Heart left ventricle (tissue), 13 donors: ENCODE data around the gene RPRD1A.

Experiments used
- CTCF ChIP-seq, 12 donors: fragments of 200-600 bp; sonication (generic) in 4 of 12; IDR thresholded peaks; one replicate each; pipeline versions ENCODE4 v1.5.0 to v1.8.0; 2018 to 2022; ENCODE audit warnings: antibody characterized with exemption in 12 of 12, mild to moderate bottlenecking in 5 of 12
- POLR2A ChIP-seq, 2 donors: fragments of 450-650 bp; IDR thresholded peaks; one replicate each; pipeline ENCODE4 v1.6.1; 2017; ENCODE audit warnings: antibody characterized with exemption in 2 of 2, mild to moderate bottlenecking in 2 of 2, moderate library complexity in 2 of 2
- donor health status: ischemic (EF 13 %, LVEDD 7.1; RV severe dilation, severe dysfunction).
- donor health status: DM: no; HTN: yes; CAD: no.
- donor health status: DM: no; HTN: no; CAD: no.
- donor health status: ischemic (EF 25% LVEDD 6.9; RV normal size, moderate dysfunction).
- donor health status: ischemic (EF 25% LVEDD 5.7; RV mildly dilated, moderate dysfunction).
- donor health status: ischemic (EF 35%, LVEDD 5.7; RV mildly dilated, moderate dysfunction).
- donor health status: nonischemic (EF 11% LVEDD 7.7; RV severe dilation, severe dysfunction).
- donor health status: DM: yes; HTN: yes; CAD: no.
- donor health status: PGD.
- donor health status: ischemic (EF 29% LVEDD 5.4; RV normal size, mild dysfunction).
- donor health status: nonischemic (EF 23%, LVEDD 6.1; RV moderate dilation, normal function).

- TF ChIP-seq CTCF (IDR thresholded peaks at IDR 0.05): no peak
- no peak for TF ChIP-seq POLR2A (IDR thresholded peaks at IDR 0.05)
Observed at GRCh38 chr18:36112302-36112701, 44.9 kb upstream of the RPRD1A start.
